Erythroblast (primary cell): ENCODE measurements around the gene CAMK1D.

Experiments used
- DNase-seq, 2 experiments: peaks; one replicate each; lab custom pipeline; 2025; lab: John Stamatoyannopoulos, UW
- GATA1 ChIP-seq: IDR thresholded peaks from 2 replicates; pipeline ENCODE4 v1.6.1; 2011; ENCODE audit warnings: low read depth, mild to moderate bottlenecking, control low read depth, low read length, moderate library complexity
- POLR2A ChIP-seq: IDR thresholded peaks from 2 replicates; pipeline ENCODE4 v1.6.1; 2011; ENCODE audit warnings: mild to moderate bottlenecking, low read length

CAMK1D gene

DNA sequence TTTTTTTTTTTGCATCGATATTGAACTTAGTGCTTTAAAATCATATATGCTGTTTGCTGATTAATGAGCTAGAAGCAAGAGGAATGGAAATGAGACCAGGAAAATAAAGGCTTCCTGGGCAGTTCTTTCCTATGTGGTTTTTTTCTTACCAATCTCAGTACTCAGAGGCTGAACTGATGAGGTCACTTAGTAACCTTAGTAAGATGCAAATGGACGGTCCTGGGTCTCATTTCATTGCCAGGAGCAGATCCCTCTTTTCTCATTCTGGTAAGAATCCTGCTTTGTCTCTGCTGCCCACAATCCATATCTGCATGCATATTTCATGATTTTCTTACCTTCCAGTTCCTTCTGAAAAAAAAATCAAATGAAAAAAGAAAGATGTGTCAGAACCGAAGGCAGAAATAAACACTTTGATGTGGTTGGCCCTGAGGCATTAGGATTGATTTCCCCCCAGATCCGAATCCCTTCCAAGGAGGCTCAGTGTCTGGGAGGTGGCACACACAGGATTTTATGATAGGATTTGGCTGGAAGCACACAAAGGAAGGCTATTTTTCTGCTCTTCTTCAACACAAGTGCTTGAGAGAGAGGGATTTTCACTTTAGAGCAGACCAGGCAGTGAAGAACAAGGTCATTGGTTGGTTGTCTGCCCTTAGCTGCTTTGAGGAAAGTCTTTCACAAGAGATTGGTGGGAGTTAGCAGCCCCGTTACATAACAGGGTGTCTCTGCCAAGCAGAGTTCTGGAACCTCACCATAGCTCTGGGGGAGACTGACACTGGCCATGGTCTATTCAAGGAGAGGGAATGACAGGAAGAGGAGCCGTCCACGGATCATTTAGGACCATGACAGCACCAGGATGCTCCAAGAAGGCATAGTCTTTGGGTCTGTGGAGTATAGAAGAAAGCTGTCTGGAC is 150.0 kb downstream of the CAMK1D start:
- peak in 1 of 2 experiments; percentile 21 for DNase-seq
- TF ChIP-seq GATA1 (no peak), POLR2A (no peak)

DNA sequence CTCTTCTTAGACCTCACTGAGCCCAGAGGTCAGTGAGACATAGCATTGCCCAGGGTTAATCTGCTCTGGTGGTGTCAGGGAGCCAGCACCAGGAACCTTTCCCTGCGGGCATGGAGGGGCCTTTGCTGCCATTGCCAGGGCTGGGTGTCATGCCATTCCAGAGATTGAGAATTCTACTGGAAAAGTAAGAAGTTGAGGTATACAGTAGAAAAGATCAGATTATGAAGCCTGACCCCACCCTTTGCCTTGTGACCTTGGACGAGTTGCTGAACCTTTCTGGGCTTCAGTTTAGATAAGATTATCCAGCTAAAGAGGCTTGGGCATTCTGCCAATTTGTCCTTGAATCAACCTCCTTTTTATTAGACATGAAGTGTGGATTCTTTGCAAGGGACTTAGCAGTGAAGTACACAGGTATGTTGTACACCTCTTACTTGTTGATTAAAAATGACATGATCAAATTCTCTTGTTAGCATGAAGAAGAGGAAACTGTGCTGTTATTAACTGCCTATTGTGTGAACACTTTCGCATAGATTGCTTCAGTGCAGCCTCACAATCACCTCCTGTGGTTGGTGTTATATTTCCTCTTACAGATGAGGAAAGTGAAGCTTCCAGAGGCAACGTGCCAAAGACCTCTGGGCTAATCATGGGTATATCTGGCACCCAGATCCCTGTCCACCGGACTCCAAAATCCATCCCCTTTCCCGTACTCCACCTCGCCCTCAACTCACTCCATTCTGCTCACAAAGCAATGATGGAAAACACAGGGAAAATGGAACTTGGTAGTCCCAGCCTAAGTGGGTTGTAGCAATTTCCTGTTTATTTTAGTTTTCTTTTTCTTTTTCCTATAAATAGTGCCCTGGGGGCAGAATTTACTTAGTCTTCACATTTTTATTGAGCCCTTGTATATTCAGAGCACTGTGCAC is 151.3 kb downstream of the CAMK1D start:
- TF ChIP-seq GATA1, result no peak
- no peak for TF ChIP-seq POLR2A
- DNase-seq, result peak; percentile 83 to 88

DNA sequence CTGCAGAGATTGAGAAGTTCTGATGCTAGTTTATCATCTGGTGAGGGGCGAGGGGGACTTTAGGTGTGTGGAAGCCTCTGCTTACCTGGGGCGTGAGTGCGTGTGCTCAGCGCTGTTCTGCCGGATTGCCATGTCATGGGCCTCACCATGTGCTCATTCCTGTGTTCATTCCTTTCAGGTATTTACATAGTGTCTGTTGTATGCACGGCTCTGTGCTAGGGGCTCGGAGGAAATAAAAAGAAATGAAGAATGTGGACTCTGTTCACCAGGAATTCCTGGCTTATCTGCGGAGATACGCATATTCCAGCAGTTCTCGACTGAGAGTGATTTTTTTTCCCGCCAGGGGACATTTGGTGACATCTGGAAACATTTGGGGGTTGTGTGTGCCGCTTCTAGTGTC is 152.0 kb downstream of the CAMK1D start:
- TF ChIP-seq GATA1, result no peak
- no peak for TF ChIP-seq POLR2A
- no peak for DNase-seq

DNA sequence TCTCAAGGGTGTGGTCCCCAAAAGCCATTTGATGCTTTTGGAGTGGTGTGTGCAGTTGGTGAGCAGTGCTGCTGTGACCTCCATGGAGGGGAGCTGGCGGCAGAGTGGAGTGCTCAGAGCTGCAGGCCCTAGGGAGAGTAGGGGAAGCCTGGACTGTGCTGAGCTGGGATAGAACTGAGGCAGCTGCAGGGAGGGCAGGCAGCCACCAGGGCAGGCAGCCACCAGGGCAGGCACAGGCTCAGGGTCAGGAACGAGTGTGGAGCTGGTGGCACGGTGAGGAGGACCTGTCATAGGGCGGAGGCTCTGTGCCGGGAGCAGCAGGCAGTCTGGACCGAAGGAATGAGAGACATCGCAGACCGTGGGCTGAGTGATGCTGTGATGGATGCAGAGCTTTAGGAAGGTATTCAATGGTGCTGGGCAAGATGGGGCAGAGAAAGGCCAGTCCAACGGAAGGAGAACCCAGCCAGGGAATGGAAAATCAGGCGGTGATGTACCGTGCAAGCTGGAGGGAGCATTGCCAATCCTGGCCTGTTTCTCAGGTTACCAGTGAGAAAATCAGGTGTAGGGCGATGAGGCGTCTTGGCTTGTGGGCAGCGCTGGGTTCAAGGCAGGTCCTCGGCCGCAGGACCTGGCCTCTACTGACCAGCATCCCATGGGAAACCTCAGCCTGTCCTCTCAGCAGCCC is 152.6 kb downstream of the CAMK1D start:
- DNase-seq, result no peak
- TF ChIP-seq POLR2A (no peak), GATA1 (no peak)

DNA sequence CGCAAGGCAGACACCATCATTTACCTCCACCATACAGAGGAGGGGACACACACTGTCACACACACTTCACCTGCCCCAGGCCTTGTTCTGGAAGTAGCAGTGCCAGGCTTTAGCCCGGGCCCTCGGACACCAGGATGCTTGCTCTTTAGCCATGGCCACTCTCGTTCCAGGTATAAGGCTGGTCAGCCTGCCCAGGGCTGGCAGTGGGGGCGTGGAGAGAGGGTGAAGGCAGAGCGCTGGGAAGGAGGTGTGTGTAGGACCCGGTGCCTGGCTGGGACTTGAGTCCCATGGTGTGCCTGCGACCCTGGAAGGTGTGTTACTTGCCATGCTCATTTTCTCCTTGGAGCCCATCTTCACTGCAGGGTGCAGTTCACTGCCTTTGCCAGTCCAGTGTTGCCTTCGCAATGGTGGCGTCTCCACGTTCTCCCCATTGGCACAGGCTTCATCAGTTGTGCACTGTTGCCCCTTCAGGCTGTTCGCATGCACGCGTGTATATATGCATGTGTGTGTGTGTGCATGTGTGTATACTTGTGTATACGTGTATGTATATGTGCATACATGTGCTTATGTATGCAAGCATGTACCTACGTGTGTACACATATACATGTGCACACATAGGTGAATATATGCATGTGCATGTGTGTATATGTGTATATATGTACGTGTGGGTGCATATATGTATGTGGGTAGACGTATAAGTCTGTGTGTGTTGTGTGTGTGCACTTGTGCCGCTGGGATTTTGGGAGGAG is 153.4 kb downstream of the CAMK1D start:
- no peak for DNase-seq
- TF ChIP-seq GATA1 (no peak), POLR2A (no peak)

DNA sequence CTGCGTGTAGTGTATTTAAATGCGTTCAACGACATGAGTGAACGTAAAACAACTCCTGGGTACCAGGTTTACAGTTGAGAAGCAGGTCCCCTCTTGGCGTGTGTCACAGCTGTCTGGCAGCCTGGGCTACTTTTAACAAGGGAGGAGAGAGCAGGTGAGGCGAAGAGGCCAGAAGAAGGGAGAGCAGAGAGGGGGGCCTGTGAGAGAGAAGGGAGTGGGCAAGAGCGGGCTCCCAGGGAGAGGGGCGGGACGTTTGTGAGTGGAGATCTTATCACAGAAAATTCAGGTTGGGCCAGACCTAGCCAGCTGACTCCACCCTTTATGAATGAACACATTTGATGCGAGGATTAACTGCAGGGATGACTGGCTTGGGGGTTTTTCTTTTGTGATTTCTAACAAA is 154.0 kb downstream of the CAMK1D start:
- peak; percentile 15 to 37 for DNase-seq
- TF ChIP-seq POLR2A, result no peak
- no peak for TF ChIP-seq GATA1

DNA sequence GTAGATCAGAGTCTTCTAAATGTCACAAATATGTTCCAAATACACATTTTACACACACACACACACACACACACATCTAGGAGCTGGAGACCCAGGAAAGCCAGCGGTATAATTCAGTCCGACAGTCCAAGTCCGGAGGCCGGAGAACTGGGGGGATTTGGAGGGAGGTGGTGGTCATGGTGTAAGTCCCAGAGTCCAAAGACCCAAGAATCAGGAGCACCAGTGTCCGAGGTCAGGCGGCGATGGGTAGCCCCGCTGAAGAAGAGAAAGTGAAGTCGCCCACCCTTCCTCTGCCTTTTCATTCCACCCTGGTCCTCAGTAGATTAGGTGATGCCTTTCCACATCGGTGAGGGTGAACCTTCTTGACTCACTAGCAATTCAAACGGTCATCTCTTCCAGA is 154.8 kb downstream of the CAMK1D start:
- TF ChIP-seq GATA1 (no peak), POLR2A (no peak)

DNA sequence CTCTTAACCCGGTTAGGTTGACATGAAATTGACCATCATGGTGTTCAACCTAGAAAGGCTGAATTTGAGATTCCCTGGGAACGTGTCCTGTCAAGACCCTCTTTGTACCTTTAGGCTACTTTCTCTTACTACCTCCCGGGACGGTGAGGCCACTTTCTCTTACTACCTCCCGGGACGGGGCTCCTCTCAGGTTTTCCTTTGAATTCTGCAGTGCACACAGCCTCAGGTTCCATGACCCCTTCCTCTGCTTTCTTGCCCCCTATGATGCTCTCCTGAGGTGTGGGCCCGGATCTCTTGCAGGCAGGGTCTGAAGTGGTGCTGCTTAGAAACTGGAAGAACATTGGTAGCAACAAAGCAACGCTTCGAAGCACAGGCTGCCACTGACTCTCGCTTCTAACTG is 155.3 kb downstream of the CAMK1D start:
- no peak for DNase-seq
- TF ChIP-seq POLR2A, result no peak
- no peak for TF ChIP-seq GATA1

More for the DNA sequence above, 154.8 kb downstream of the CAMK1D start:
- no peak for DNase-seq

DNA sequence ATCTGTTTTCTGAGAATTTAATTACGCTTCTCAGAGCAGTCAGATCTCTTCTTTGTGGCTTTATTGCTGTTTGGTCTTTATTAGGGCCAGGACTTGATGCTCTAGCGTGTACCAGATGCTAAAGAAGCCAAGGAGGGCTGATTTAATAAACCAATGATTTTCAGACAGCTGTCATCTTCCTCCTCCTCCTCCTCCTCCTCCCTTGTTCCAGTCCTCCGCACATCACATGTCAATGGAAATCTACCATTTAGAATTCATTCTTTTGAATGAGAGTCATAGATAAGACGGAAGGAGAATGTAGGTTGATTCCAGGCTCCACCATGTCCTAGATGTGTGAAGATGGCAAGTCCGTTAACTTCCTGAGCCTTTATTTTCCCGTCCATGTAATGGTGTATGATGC is 156.3 kb downstream of the CAMK1D start:
- TF ChIP-seq POLR2A, result no peak
- no peak for TF ChIP-seq GATA1
- no peak for DNase-seq

DNA sequence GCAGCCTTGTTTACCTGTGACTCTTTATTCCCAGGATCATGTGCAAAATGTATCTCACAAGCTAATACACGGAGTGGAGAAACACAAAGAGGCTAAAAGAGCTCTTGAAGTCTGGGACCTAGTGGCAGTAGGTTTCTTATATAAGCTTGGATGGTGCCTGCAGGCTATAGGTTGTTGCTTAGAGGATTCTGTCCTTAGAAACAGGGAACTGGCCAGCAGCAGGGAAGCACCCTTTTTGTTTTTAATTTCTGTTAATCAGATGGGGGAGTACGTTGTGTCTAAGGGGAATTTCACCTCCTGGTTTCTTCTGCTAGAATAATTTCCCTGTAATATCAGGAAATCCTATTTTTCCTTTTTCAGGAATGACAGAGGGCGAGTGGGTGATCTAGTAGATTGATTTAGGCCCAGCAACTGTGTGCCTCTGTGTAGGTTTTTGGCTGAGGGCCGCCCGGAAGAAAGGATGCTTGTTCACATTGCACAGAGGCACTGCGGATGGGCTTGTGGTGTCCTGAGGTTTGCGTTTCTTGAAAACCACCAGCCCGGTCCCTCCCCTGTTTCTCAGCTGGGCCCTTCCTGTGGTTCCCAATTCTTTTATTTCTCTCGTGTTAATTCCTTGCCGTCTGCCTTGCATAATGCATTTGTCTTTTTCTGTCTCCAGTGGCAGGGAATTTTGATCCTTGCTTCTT is 158.0 kb downstream of the CAMK1D start:
- TF ChIP-seq POLR2A (no peak), GATA1 (no peak)
- DNase-seq, result no peak

DNA sequence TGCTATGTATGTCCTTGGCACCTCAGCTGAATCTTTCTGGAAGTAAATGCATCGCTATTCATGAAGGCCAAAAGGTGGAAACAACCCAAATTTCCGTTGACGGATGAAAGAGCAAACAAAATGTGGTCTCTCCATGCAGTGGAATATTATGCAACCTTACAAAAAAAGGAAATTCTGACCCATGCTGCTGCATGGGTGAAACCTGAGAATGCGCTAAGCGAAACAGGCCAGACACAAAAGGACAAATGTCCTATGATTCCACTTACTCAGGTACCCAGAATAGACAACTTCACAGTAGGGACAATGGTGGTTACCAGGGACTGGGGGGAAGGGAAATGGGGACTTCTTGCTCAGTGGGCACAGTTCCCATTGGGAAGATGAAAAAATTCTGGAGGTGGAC is 158.8 kb downstream of the CAMK1D start:
- TF ChIP-seq POLR2A (no peak), GATA1 (no peak)
- DNase-seq, result no peak

DNA sequence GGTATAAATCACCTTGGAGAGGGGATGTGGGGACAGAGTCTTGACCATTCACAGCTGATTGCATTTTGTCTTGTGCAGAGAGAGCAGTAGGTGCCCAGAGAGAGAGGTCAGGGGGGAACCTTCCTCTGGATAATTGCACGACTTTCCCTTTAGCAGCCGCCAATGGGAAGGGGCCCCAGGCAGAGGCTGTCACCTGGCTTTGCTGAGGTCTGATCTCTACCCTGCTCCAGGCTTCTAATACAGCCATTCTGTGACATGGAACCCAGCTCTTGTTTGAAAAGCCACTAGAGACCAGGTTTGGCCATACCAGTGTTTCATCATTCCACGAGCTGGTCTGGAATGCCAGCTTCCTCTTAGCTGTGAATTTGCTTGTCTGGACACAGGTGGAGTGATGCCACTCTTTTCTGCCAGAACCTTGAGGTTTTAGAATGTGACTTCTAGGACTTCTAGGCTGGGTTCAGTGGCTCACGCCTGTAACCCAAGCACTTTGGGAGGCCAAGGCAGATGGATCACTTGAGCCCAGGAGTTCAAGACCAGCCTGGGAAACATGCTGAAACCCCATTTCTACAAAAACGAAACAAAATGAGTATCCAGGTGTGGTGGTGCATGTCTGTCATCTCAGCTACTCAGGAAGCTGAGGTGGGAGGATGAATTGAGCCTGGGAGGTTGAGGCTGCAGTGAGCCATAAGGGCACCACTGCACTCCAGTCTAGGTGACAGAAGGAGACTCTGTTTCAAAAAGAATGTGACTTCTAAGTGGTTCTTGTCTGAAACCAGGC is 159.9 kb downstream of the CAMK1D start:
- no peak for DNase-seq
- no peak for TF ChIP-seq POLR2A
- no peak for TF ChIP-seq GATA1
